ENCODE data around the gene ADAMTS17.

The ADAMTS17 gene

DNA sequence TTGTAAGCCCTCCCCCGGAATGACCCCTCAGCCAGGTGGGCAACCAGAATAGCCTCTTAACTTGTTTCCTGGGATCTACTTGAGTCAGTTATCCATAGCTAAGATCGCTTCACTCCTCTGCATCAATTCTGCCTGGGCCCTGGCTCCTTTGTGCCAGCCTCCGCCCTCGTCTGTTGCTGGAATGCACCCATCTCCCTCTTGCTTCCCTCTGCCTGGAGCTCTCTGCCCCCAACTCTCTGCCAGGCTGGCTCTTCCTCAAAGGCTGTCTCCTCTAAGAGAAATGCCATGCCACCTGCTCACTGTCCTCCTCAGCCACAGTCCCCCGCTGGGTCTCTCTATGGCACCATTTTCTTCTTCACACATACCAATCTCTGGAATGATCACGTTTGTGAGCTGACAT is 240.8 kb downstream of the ADAMTS17 start:
- TF ChIP-seq FOXM1 (IDR thresholded peaks at IDR 0.05; ENCODE audit: borderline replicate concordance, low read depth) (no peak), CREB1 (IDR thresholded peaks at IDR 0.05; ENCODE audit: low read depth) (no peak), USF1 (IDR thresholded peaks at IDR 0.05) (no peak), TEAD4 (IDR thresholded peaks at IDR 0.05) (no peak), EGR1 (IDR thresholded peaks at IDR 0.05) (no peak)
- TF ChIP-seq, protein P1, sequence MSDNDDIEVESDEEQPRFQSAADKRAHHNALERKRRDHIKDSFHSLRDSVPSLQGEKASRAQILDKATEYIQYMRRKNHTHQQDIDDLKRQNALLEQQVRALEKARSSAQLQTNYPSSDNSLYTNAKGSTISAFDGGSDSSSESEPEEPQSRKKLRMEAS (IDR thresholded peaks at IDR 0.05) = no peak

DNA sequence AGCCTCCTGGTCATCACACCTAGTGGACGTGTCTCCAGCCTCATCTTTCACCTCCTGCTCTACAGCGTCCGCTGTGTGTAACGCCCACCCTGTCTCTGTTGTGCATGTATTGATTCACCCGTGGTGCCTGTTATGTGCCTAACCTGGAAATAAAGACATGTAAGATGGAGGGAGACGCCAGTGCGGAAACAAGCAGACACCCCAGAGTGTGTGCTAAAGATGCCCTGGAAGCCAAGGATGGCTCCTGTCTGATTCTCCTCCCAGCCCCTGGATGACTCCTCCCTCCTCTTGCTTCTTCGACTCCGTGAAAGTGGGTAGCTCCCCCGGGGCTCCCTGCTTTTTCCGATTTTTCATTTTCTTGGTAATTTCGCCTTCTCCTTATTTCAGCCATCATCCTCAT is 241.8 kb downstream of the ADAMTS17 start:
- TF ChIP-seq TEAD4 (IDR thresholded peaks at IDR 0.05) (no peak), EGR1 (IDR thresholded peaks at IDR 0.05) (no peak), FOXM1 (IDR thresholded peaks at IDR 0.05; ENCODE audit: borderline replicate concordance, low read depth) (no peak), YY1 (IDR thresholded peaks at IDR 0.05; ENCODE audit: low read depth) (no peak), NFIC (IDR thresholded peaks at IDR 0.05) (no peak), TCF12 (IDR thresholded peaks at IDR 0.05; ENCODE audit: low read depth) (no peak)

GRCh38 chr15:100098705-100099104 is 243.1 kb downstream of the ADAMTS17 start:
- no peak for TF ChIP-seq EP300 (IDR thresholded peaks at IDR 0.05; ENCODE audit: borderline replicate concordance)
- TF ChIP-seq USF1 (IDR thresholded peaks at IDR 0.05) = no peak
- TF ChIP-seq ZBTB7A (IDR thresholded peaks at IDR 0.05; ENCODE audit: low read depth) = no peak
- no peak for TF ChIP-seq NFIC (IDR thresholded peaks at IDR 0.05)
- TF ChIP-seq REST (IDR thresholded peaks at IDR 0.05; ENCODE audit: low read depth) = no peak
- no peak for TF ChIP-seq TCF12 (IDR thresholded peaks at IDR 0.05; ENCODE audit: low read depth)
- TF ChIP-seq CREB1 (IDR thresholded peaks at IDR 0.05; ENCODE audit: low read depth) = no peak
- TF ChIP-seq TEAD4 (IDR thresholded peaks at IDR 0.05) = no peak
- TF ChIP-seq FOXM1 (IDR thresholded peaks at IDR 0.05; ENCODE audit: borderline replicate concordance, low read depth) = no peak
- TF ChIP-seq CEBPB (IDR thresholded peaks at IDR 0.05) = no peak
- no peak for TF ChIP-seq EGR1 (IDR thresholded peaks at IDR 0.05)
- no peak for TF ChIP-seq YY1 (IDR thresholded peaks at IDR 0.05; ENCODE audit: low read depth)
- no peak for TF ChIP-seq RAD21 (IDR thresholded peaks at IDR 0.05; ENCODE audit: low read depth)
- TF ChIP-seq, protein P1 (IDR thresholded peaks at IDR 0.05) = no peak
- TF ChIP-seq TAF1 (IDR thresholded peaks at IDR 0.05; ENCODE audit: low read depth) = no peak

DNA sequence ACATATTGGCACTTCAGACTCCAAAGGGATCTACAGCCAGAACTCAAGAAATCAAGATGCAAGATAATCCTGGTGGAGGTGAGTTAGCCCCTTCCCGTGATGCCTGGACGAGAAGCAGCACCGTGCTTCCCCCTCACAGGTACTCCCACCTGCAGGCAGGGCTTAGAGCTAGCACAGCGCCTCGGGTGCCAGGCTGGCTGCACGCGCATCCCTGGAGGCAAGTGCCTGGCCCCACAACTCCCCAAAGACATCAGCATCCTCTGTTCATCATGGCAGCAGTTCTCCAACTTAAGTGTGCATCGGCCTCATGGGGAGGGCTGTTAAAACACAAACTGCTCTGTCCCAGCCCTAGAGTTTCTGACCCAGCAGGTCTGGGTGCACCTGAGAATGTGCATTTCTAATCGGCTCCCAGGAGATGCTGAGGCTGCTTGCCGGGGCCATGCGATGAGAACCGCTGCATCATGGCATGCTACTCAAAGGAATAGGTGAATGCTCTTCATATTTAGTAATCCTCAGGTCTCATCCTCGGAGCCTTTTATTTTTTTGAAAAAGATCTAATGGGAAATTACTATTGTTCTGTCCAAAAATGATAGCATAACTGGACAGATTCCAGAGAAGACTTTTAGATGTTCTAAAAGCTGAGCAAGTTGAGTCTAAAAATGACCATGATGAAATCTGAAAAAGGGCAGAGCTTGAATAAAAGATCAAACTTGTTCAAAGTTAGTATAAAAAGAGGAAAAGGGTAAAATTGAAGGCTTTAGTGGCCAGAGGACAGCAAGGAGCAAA is 244.2 kb downstream of the ADAMTS17 start:
- TF ChIP-seq USF1 (IDR thresholded peaks at IDR 0.05) (no peak), REST (IDR thresholded peaks at IDR 0.05; ENCODE audit: low read depth) (no peak)

DNA sequence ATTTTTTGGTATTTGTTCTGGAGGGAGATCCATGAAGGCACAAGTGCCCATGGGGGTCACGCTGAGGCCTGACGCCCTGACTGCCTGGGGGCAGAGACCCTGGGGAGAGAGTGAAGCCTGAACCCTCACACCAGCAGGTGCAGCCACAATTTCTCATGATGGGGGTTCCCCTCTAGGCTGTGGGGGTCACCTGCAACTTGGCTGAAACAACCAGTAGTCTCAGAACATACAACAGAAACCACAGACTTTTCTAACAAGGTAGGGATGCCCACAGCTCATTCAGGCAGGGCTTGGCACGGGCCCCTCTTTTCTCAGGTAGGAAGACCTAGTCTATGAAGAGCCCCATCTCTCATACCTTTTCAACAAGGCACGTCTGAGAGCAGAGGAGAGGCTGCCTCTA is 245.1 kb downstream of the ADAMTS17 start:
- no peak for TF ChIP-seq CREB1 (IDR thresholded peaks at IDR 0.05; ENCODE audit: low read depth)
- no peak for TF ChIP-seq FOXM1 (IDR thresholded peaks at IDR 0.05; ENCODE audit: borderline replicate concordance, low read depth)
- no peak for TF ChIP-seq ZBTB7A (IDR thresholded peaks at IDR 0.05; ENCODE audit: low read depth)
- TF ChIP-seq TEAD4 (IDR thresholded peaks at IDR 0.05) = no peak
- TF ChIP-seq USF1 (IDR thresholded peaks at IDR 0.05) = no peak
- TF ChIP-seq RAD21 (IDR thresholded peaks at IDR 0.05; ENCODE audit: low read depth) = no peak
- TF ChIP-seq NFIC (IDR thresholded peaks at IDR 0.05) = no peak
- no peak for TF ChIP-seq TCF12 (IDR thresholded peaks at IDR 0.05; ENCODE audit: low read depth)
- TF ChIP-seq REST (IDR thresholded peaks at IDR 0.05; ENCODE audit: low read depth) = no peak

All from Ishikawa (cell line).